ENCODE data around the gene TCEAL3. TPM values are rescaled to one million over a fixed set of nuclear protein-coding genes. Genes with fewer than 3 reads are reported as not detected.
"Not testable (repeated sequence)": the region's sequence is repeated elsewhere in the genome, so short reads cannot be mapped to it uniquely, and the experiment has no call there.

Gene TCEAL3
- total and polyA plus RNA-seq, 2 of the 8 experiments (the other 6 are each of a cell fraction or from before 2014, with no cell fraction given): 4.4 to 12.0 TPM

- H3K79me1 ChIP-seq (ENCODE audit: low read depth, low read length); H3K14ac ChIP-seq (ENCODE audit: insufficient read length); H2AFZ ChIP-seq (ENCODE audit: low read length); H3K9ac ChIP-seq (replicated peaks in 1 of 4; ENCODE audit: extremely low read depth in 1 of 4, low read depth in 3 of 4, low read length in 3 of 4); H2BK12ac ChIP-seq (ENCODE audit: low read depth, low read length); H2BK20ac ChIP-seq (ENCODE audit: low read length); H3K4me2 ChIP-seq (ENCODE audit: insufficient read depth in 1 of 2, low read depth in 2 of 2, low read length in 2 of 2); FAIRE-seq; H3K23me2 ChIP-seq (ENCODE audit: low read depth, low read length); H3K79me2 ChIP-seq (ENCODE audit: control insufficient read depth in 1 of 2, insufficient read depth in 2 of 2, low read length in 2 of 2); H3K9me3 ChIP-seq (ENCODE audit: insufficient read depth in 2 of 2, low read depth in 1 of 2, low read length in 1 of 2); H4K20me1 ChIP-seq (replicated peaks in 1 of 2; ENCODE audit: control insufficient read depth in 1 of 2, insufficient read depth in 2 of 2, low read length in 2 of 2); H3K4ac ChIP-seq (replicated peaks; ENCODE audit: insufficient read length, low read depth, low read length); H3K27me3 ChIP-seq (replicated peaks in 1 of 4; ENCODE audit: control insufficient read depth in 3 of 4, extremely low read depth in 1 of 4, insufficient read depth in 3 of 4, low read length in 3 of 4); H3K4me1 ChIP-seq (replicated peaks in 1 of 4; ENCODE audit: control insufficient read depth in 3 of 4, insufficient read depth in 4 of 4, low read length in 3 of 4); H3K56ac ChIP-seq (replicated peaks; ENCODE audit: insufficient read length, low read depth, low read length); H3K27ac ChIP-seq (ENCODE audit: low read depth, low read length); H2BK120ac ChIP-seq (replicated peaks; ENCODE audit: low read depth, low read length); H3K4me3 ChIP-seq (ENCODE audit: extremely low read depth in 1 of 4, insufficient read depth in 2 of 4, low read depth in 3 of 4, low read length in 4 of 4); DNase-seq (ENCODE audit: low read depth in 1 of 2, low spot score in 2 of 2); H4K5ac ChIP-seq (ENCODE audit: insufficient read length, low read depth, low read length); H4K91ac ChIP-seq (replicated peaks; ENCODE audit: insufficient read length, low read length); H3K23ac ChIP-seq (ENCODE audit: insufficient read length); H3K36me3 ChIP-seq (ENCODE audit: control insufficient read depth in 2 of 4, insufficient read depth in 4 of 4, low read length in 3 of 4); H2BK5ac ChIP-seq (ENCODE audit: low read depth, low read length); H3K18ac ChIP-seq (ENCODE audit: extremely low read depth, low read length); H2BK15ac ChIP-seq (ENCODE audit: low read length); H2AK5ac ChIP-seq (ENCODE audit: low read depth, low read length); H4K8ac ChIP-seq (ENCODE audit: extremely low read depth, insufficient read depth, low read length): not testable (repeated sequence)
- ChIA-PET POLR2A (ENCODE audit: partially characterized antibody) (interaction anchor here (1.6 kb wide), 1 partner anchor 28 kb away, joined by 6 read pairs; no protein-coding TSS in a partner anchor), CTCF (ENCODE audit: partially characterized antibody) (interaction anchor here (1.8 kb wide), 1 partner anchor 27 kb away, joined by 5 read pairs; no protein-coding TSS in a partner anchor)
- no CpG with 5 or more reads among the region's 2 CpGs for WGBS, 2 experiments (ENCODE audit: extremely low coverage in 1 of 2, insufficient coverage in 1 of 2, insufficient read length in 1 of 2, insufficient replicate concordance in 2 of 2, low coverage in 1 of 2, low lambda C conversion rate in 2 of 2, missing lambda C conversion rate in 1 of 2)
These were observed 49.3 kb downstream of the TCEAL3 start for GRCh38 chrX:103657066-103657465.
